IPS DF 6.9 (cell line): ENCODE measurements around the gene UHRF1.

Experiments
- DNase-seq: peaks from one replicate; pipeline ENCODE4 v3.0.0-alpha.2; 2013; ENCODE audit warnings: low read depth, low spot score
- H3K27ac ChIP-seq: one replicate; pipeline ENCODE4 v1.5.1; 2013; ENCODE audit warnings: low read length, control low read depth
- H3K27me3 ChIP-seq: 2 replicates; pipeline ENCODE4 v1.6.1; 2013; ENCODE audit warnings: mild to moderate bottlenecking, low read length; ENCODE audit not compliant: control insufficient read depth, insufficient read depth
- H3K36me3 ChIP-seq: 2 replicates; pipeline ENCODE4 v1.6.1; 2013; ENCODE audit warnings: low read length; ENCODE audit not compliant: control insufficient read depth, insufficient read depth
- H3K4me1 ChIP-seq: 2 replicates; pipeline ENCODE4 v1.6.1; 2013; ENCODE audit warnings: low read length; ENCODE audit not compliant: control insufficient read depth, insufficient read depth
- H3K4me3 ChIP-seq: 2 replicates; pipeline ENCODE4 v1.5.1; 2013; ENCODE audit warnings: mild to moderate bottlenecking, low read length
- H3K9me3 ChIP-seq: 2 replicates; pipeline ENCODE4 v1.6.1; 2013; ENCODE audit warnings: low read length, inconsistent platforms; ENCODE audit not compliant: control insufficient read depth, insufficient read depth
- WGBS: extraction: QIAGEN DNeasy Blood & Tissue Kit; methylation state at CpG from one replicate; pipeline ENCODE4 v1.1.7; 2013; ENCODE audit warnings: mixed read lengths, missing lambda C conversion rate; ENCODE audit not compliant: insufficient read length, insufficient coverage; 5-methylcytosine and 5-hydroxymethylcytosine counted together

Gene UHRF1

GRCh38 chr19:4980838-4981680 lies 71.8 kb downstream of the UHRF1 start:
- no CpG with 5 or more reads among the region's 27 CpGs for WGBS
- H3K4me3 ChIP-seq: no peak overlapping the region
- no peak overlapping the region for H3K27ac ChIP-seq
- no peak for DNase-seq
- H3K27me3 ChIP-seq: no peaks in the 10 kb centered on the region
- no peaks in the 10 kb centered on the region; the same call in 1 of the 2 replicates for H3K4me1 ChIP-seq
- no peaks in the 10 kb centered on the region for H3K36me3 ChIP-seq
- no peaks in the 10 kb centered on the region for H3K9me3 ChIP-seq

GRCh38 chr19:4981681-4981958 lies 72.3 kb downstream of the UHRF1 start:
- H3K27me3 ChIP-seq: no peaks in the 10 kb centered on the region
- DNase-seq: no peak
- H3K4me1 ChIP-seq: peaks cover 1% of the 10 kb centered on the region; the same call in 1 of the 2 replicates
- H3K9me3 ChIP-seq: no peaks in the 10 kb centered on the region
- H3K36me3 ChIP-seq: no peaks in the 10 kb centered on the region
- no CpG with 5 or more reads among the region's 3 CpGs for WGBS
- no peak overlapping the region for H3K27ac ChIP-seq
- no peak overlapping the region for H3K4me3 ChIP-seq

DNA sequence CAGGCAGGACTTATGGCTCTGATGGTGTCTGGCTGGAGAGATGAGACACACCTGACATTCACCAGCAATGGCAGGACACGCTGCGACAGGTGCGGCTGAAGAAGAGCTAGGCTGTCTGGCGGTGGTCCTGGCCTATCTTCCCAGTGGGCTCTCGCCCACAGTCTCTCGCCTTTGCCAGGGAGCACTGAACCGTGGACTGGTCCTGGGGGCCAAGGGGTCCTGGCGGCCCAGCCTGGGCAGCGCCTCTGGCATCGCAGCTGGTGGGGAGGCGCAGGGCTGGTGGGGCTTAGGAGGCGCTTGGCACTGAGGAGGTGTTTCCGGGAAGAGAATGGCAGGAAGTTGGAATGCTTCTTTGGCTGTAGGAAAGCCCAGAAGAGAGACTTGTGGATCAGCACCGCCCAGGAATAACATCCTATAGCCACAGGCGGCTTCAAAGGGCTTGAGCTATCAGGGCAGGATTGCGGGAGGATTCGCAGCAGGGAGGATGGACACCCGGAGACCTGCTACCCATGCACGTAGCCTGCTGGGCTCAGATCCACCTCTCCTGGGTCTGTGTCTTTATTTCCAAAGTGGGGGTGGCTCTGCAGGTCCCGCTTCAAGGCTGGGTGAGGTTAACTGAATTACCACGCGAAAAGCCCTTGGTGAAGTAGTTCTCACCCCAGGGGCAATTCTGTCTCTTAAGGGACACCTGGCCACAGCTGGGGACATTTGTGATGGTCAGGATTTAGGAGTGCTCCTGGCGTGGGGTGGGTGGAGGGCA lies 74.2 kb downstream of the UHRF1 start:
- Histone ChIP-seq H3K4me1 (peaks cover 1% of the 10 kb centered on the region; the same call in 1 of the 2 replicates), H3K36me3 (no peaks in the 10 kb centered on the region), H3K4me3 (no peak overlapping the region), H3K27ac (no peak overlapping the region), H3K27me3 (no peaks in the 10 kb centered on the region), H3K9me3 (no peaks in the 10 kb centered on the region)
- no CpG with 5 or more reads among the region's 23 CpGs for WGBS
- no peak for DNase-seq

DNA sequence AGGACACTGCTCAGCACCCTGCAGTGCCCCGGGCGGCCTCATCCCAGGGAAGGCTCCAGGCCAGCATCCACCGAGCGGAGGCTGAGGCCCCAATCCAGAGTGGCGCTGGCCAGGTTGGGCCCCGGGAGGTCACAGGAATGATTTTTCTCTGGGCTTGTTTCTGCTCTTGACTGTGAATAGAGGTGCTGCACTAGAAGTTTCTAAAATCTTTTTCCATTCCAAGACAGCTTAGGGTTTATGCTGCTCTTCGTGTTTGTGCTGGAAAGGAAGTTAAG lies 74.7 kb downstream of the UHRF1 start:
- no CpG with 5 or more reads among the region's 7 CpGs for WGBS
- DNase-seq: no peak
- Histone ChIP-seq H3K4me1 (peaks cover 1% of the 10 kb centered on the region; the same call in 1 of the 2 replicates), H3K36me3 (no peaks in the 10 kb centered on the region), H3K27me3 (no peaks in the 10 kb centered on the region), H3K27ac (no peak overlapping the region), H3K9me3 (no peaks in the 10 kb centered on the region), H3K4me3 (no peak overlapping the region)

DNA sequence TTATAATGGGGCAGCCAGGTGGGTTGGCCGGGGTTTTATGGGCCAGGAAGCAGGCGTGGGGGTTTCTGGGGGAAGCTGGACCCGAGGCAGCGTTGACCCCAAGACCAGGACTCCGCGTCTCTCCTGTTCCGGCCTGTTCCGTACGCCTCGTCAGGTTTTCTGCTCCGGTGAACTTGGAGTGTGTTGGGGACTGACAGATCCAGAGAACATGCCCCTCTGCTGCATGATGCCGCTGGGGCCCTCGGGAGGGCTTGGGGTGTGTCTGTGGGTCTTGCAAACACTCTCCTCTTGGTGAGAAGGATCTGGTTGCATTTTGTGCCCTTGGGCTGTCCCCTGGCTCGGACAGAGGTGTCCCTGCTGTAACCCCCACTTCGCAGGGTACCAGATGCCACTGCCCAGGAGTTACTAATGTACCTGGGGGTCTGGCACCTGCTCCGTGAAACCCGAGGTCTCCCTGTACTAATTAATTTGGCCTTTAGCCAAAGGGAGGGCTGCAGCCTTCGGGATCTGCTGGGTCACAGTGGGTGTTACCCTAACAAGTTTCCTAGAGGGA lies 75.2 kb downstream of the UHRF1 start:
- H3K36me3 ChIP-seq: no peaks in the 10 kb centered on the region
- no peak for DNase-seq
- WGBS: no CpG with 5 or more reads among the region's 18 CpGs
- peaks cover 1% of the 10 kb centered on the region; the same call in 1 of the 2 replicates for H3K4me1 ChIP-seq
- no peak overlapping the region for H3K27ac ChIP-seq
- H3K27me3 ChIP-seq: no peaks in the 10 kb centered on the region
- no peaks in the 10 kb centered on the region for H3K9me3 ChIP-seq
- no peak overlapping the region for H3K4me3 ChIP-seq

DNA sequence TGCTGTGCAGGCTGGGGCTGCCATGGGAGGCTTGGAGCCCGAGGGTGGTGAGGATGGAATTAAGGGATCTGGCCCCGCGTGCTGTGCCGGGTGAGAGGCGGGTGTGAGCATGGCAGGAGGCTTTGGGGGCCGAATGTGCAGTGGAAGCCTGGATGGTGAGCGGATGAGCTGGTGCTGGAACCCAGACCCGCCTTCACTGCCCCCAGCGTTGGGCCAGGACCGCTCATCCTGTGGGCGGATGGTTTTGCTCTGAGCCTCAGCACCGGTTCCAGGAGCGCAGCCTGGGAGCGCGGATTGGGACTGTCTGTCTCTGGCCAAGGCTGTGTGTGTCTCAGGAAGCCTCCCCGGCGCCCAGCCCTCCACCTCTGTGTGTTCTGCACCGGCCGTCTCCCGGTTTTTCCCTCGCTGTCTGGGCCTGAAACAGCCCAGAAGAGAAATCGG lies 76.3 kb downstream of the UHRF1 start:
- Histone ChIP-seq H3K4me3 (no peak overlapping the region), H3K27ac (no peak overlapping the region), H3K4me1 (peaks cover 1% of the 10 kb centered on the region; the same call in 1 of the 2 replicates), H3K27me3 (no peaks in the 10 kb centered on the region), H3K36me3 (no peaks in the 10 kb centered on the region), H3K9me3 (no peaks in the 10 kb centered on the region)
- no CpG with 5 or more reads among the region's 22 CpGs for WGBS
- DNase-seq: no peak

GRCh38 chr19:4986056-4986455 lies 76.8 kb downstream of the UHRF1 start:
- Histone ChIP-seq H3K36me3 (no peaks in the 10 kb centered on the region), H3K27me3 (no peaks in the 10 kb centered on the region), H3K27ac (no peak overlapping the region), H3K4me3 (no peak overlapping the region), H3K9me3 (no peaks in the 10 kb centered on the region), H3K4me1 (peaks cover 1% of the 10 kb centered on the region; the same call in 1 of the 2 replicates)
- WGBS: no CpG with 5 or more reads among the region's 19 CpGs
- no peak for DNase-seq

DNA sequence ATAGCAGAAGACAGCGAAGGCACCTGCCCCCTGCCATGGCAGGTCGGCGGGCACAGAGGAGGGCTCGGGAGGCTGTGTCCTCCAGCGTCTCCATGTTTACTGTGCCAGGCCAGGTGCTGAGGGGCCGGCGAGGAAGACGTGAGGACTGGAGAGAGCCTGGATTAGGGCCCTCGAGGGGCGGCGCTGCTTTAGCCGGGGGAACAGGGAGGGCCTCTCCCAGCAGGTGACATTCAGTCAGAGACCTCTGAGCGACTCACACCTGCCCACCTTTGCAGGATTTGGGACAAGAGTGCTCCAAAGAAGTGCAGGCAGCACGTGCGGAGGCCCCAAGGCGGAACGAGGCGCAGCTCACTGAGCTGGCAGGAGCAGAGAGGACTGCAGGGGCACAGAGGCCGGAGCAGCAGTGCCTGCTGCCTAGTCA lies 77.2 kb downstream of the UHRF1 start:
- no peaks in the 10 kb centered on the region for H3K36me3 ChIP-seq
- H3K27ac ChIP-seq: no peak overlapping the region
- DNase-seq: no peak
- H3K9me3 ChIP-seq: no peaks in the 10 kb centered on the region
- no peaks in the 10 kb centered on the region for H3K27me3 ChIP-seq
- no peak overlapping the region for H3K4me3 ChIP-seq
- peaks cover 1% of the 10 kb centered on the region; the same call in 1 of the 2 replicates for H3K4me1 ChIP-seq
- no CpG with 5 or more reads among the region's 19 CpGs for WGBS

DNA sequence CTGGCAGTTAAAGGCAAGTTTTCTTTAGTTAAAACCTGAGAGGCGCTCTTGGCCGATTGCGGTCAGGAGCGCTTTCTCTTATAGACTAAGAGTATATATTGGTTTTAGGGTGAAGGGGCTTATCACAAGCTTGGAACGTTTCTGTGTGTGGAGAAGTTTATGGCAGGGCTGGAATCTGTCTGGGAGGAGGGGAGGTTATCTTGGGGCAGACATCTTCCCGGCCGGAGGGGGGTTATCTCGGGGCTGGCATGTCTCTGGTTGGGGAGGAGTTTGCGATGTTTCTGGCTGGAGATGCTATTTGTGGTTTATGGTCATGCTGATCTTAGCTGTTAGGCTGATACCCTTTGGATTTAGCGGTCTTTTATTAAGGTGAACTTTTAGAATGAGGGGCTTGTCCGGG lies 78.0 kb downstream of the UHRF1 start:
- no peaks in the 10 kb centered on the region for H3K27me3 ChIP-seq
- H3K27ac ChIP-seq: no peak overlapping the region
- WGBS: no CpG with 5 or more reads among the region's 11 CpGs
- no peaks in the 10 kb centered on the region for H3K36me3 ChIP-seq
- H3K9me3 ChIP-seq: no peaks in the 10 kb centered on the region
- no peak overlapping the region for H3K4me3 ChIP-seq
- DNase-seq: no peak
- H3K4me1 ChIP-seq: peaks cover 1% of the 10 kb centered on the region; the same call in 1 of the 2 replicates

- H3K27ac ChIP-seq: no peak overlapping the region
These were observed 78.5 kb downstream of the UHRF1 start for GRCh38 chr19:4987692-4988370.

More at GRCh38 chr19:4987692-4988370, 78.5 kb downstream of the UHRF1 start:
- Histone ChIP-seq H3K36me3 (no peaks in the 10 kb centered on the region), H3K4me1 (peaks cover 1% of the 10 kb centered on the region; the same call in 1 of the 2 replicates), H3K27me3 (no peaks in the 10 kb centered on the region), H3K4me3 (no peak overlapping the region), H3K9me3 (no peaks in the 10 kb centered on the region)
- WGBS: no CpG with 5 or more reads among the region's 24 CpGs
- no peak for DNase-seq
